T47D (cell line): ENCODE data around the gene BNIP5.

ENCODE experiments used
- DNase-seq, 2 experiments: peaks; one replicate each; pipeline versions ENCODE4 v3.0.0 to v3.0.0-alpha.2; 2011 to 2012; ENCODE audit warnings: low read depth in 1 of 2, low spot score in 1 of 2
- JUND ChIP-seq: IDR thresholded peaks from 2 replicates; pipeline ENCODE4 v1.6.1; 2012; ENCODE audit warnings: low read depth
- in situ Hi-C: cut with HindIII; loops from 2 replicates; pipeline ENCODE4 v1.10.0; 2016; ENCODE audit warnings: low sequenced_read_pairs, low pct_unique_long_range_greater_than_20kb

Gene BNIP5

GRCh38 chr6:36334832-36335459, 1.7 kb downstream of the BNIP5 start:
- no peak for TF ChIP-seq JUND
- DNase-seq, result peak; percentile 55 to 60
- in situ Hi-C loops, result no loop called here

GRCh38 chr6:36333931-36334725, 2.6 kb downstream of the BNIP5 start:
- in situ Hi-C loops, result no loop called here
- no peak for DNase-seq
- TF ChIP-seq JUND, result no peak

GRCh38 chr6:36333171-36333895, 3.4 kb downstream of the BNIP5 start:
- TF ChIP-seq JUND, result no peak
- in situ Hi-C loops, result no loop called here
- DNase-seq, result no peak

GRCh38 chr6:36331381-36331780, 5.3 kb downstream of the BNIP5 start:
- no peak for DNase-seq
- in situ Hi-C loops, result no loop called here
- TF ChIP-seq JUND, result no peak

- in situ Hi-C loops, result no loop called here
- no peak for DNase-seq
- no peak for TF ChIP-seq JUND
Observed at GRCh38 chr6:36330366-36330765, 6.3 kb downstream of the BNIP5 start.

- TF ChIP-seq JUND, result no peak
- no peak for DNase-seq
- in situ Hi-C loops, result no loop called here
Observed at GRCh38 chr6:36329798-36330291, 6.8 kb downstream of the BNIP5 start.

- in situ Hi-C loops, result no loop called here
- DNase-seq, result no peak
- no peak for TF ChIP-seq JUND
Observed at GRCh38 chr6:36328600-36328999, 8.1 kb downstream of the BNIP5 start.

GRCh38 chr6:36327919-36328236, 8.8 kb downstream of the BNIP5 start:
- no peak for DNase-seq
- TF ChIP-seq JUND, result no peak
- in situ Hi-C loops, result no loop called here

- in situ Hi-C loops, result no loop called here
- DNase-seq, result no peak
- no peak for TF ChIP-seq JUND
Observed at GRCh38 chr6:36327226-36327918, 9.3 kb downstream of the BNIP5 start.

GRCh38 chr6:36326356-36326995, 10.2 kb downstream of the BNIP5 start:
- TF ChIP-seq JUND, result no peak
- in situ Hi-C loops, result no loop called here
- no peak for DNase-seq

- no peak for TF ChIP-seq JUND
- DNase-seq, result no peak
- in situ Hi-C loops, result no loop called here
Observed at GRCh38 chr6:36324715-36325114, 12.0 kb downstream of the BNIP5 start.

- DNase-seq, result no peak
Observed at GRCh38 chr6:36324191-36324590, 12.5 kb downstream of the BNIP5 start.

More at GRCh38 chr6:36324191-36324590, 12.5 kb downstream of the BNIP5 start:
- TF ChIP-seq JUND, result no peak
- in situ Hi-C loops, result no loop called here
